CD4-positive, alpha-beta T cell treated with Interferon alpha-2 for 1 hour (primary cell): ENCODE results near the gene LCN1.

ENCODE experiments used
- DNase-seq, 2 donors: peaks; one replicate each; pipeline ENCODE4 v3.0.0-alpha.2; 2020 to 2022

Gene LCN1

GRCh38 chr9:135574331-135574730 lies 53.1 kb downstream of the LCN1 start:
- DNase-seq: no peak

DNA sequence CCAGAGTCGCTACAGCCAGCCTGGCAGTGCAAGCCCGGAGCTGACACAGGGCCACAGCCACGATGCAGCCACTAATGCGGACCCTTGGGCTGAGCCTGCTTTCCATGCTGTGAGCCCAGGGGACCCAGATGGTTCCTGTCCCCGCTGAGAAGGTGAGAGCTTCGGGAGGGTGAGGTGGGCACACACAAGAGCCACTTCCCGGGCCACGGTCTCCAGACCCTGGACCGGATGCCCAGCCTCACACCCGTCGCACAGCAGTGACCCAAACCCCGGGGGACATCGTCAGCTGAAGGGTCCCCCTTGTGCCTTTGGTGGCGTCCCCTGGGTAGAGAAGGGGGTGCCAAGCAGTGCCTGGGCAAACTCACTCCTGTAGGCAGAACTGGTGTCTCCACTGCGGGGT lies 53.7 kb downstream of the LCN1 start:
- no peak for DNase-seq
